ENCODE measurements around the gene ADSL. TPM values are rescaled to one million over a fixed set of nuclear protein-coding genes. Genes with fewer than 3 reads are reported as not detected.

Gene ADSL
- total and polyA plus RNA-seq, 2 of the 4 experiments (the other 2 are of a cell fraction), result 93.6 to 229 TPM

GRCh38 chr22:40329466-40329865 is 16.8 kb upstream of the ADSL start:
- H3K36me3 ChIP-seq (ENCODE audit: control insufficient read depth, insufficient read depth, low read length), result peaks cover 8% of the 10 kb centered on the region; the same call in 1 of the 2 replicates
- no peaks in the 10 kb centered on the region for H3K27me3 ChIP-seq (ENCODE audit: control insufficient read depth, insufficient read depth, low read length)
- no peak overlapping the region for H2BK20ac ChIP-seq (ENCODE audit: low read depth, low read length)
- BruUV-seq (replicated peaks), result no TSS peak
- dilution Hi-C loops (cut with HindIII; ENCODE audit: low sequenced_read_pairs, unreplicated experiment), result no loop called here
- no peak overlapping the region for H2BK15ac ChIP-seq (ENCODE audit: low read depth, low read length)
- no peak overlapping the region for H3K4me3 ChIP-seq (ENCODE audit: insufficient read depth, low read depth, low read length)
- H3K4ac ChIP-seq (ENCODE audit: low read depth, low read length), result no peak overlapping the region
- no peak overlapping the region for H2AK9ac ChIP-seq (replicated peaks; ENCODE audit: low read depth, low read length, poor library complexity)
- ChIA-PET POLR2A (ENCODE audit: unreplicated experiment) (no interaction called here), CTCF (interaction anchor here (0.6 kb wide), 1 partner anchor 55 kb away, joined by 3 read pairs; no protein-coding TSS in a partner anchor)
- no peak overlapping the region for H3K23ac ChIP-seq (ENCODE audit: low read depth, low read length)
- no peak overlapping the region for H4K91ac ChIP-seq (ENCODE audit: insufficient read depth, low read depth, low read length)
- DNase-seq (no peak), ATAC-seq (ENCODE audit: low read depth) (no peak)
- intact Hi-C loops (cut with micrococcal nuclease), result no loop called here
- no peak overlapping the region for H3K27ac ChIP-seq (ENCODE audit: insufficient read depth, low read length)
- H3K4me1 ChIP-seq (ENCODE audit: control insufficient read depth, insufficient read depth, low read length), result peaks cover 10% of the 10 kb centered on the region
- WGBS, 2 experiments (ENCODE audit: extremely low coverage in 2 of 2, insufficient read length in 1 of 2), result no CpG with 5 or more reads among the region's 9 CpGs
- H3K79me1 ChIP-seq (ENCODE audit: low read depth in 1 of 2, low read length in 2 of 2), result peaks cover 0 to 26% of the 10 kb centered on the region in 2 experiments; a peak in 2 of 4 replicates
- TF ChIP-seq FOS (IDR thresholded peaks at IDR 0.05; ENCODE audit: low read depth, low read length) (no peak), CTCF (conservative IDR thresholded peaks at IDR 0.05; ENCODE audit: low read depth, low read length) (no peak), CEBPB (IDR thresholded peaks at IDR 0.05; ENCODE audit: low read depth, low read length) (no peak), MXI1 (IDR thresholded peaks at IDR 0.05; ENCODE audit: borderline replicate concordance, low read depth, low read length) (no peak), POLR2A (IDR thresholded peaks at IDR 0.05; ENCODE audit: low read depth, low read length) (no peak), ELK1 (IDR thresholded peaks at IDR 0.05; ENCODE audit: borderline replicate concordance, low read depth, low read length) (no peak), SMC3 (IDR thresholded peaks at IDR 0.05; ENCODE audit: low read depth, low read length) (no peak), RAD21 (IDR thresholded peaks at IDR 0.05; ENCODE audit: low read length) (no peak)
- no peak overlapping the region for H3K4me2 ChIP-seq (ENCODE audit: low read depth, low read length)
- H3K18ac ChIP-seq (ENCODE audit: low read depth, low read length), result no peak overlapping the region
- H2BK120ac ChIP-seq (ENCODE audit: low read depth, low read length), result no peak overlapping the region
- no peak overlapping the region for H4K8ac ChIP-seq (ENCODE audit: low read depth in 2 of 2, low read length in 2 of 2)
- H3K9ac ChIP-seq (ENCODE audit: low read depth, low read length), result no peak overlapping the region
- no peaks in the 10 kb centered on the region for H4K20me1 ChIP-seq (ENCODE audit: insufficient read depth, low read length)
- peaks cover 12% of the 10 kb centered on the region for H3K9me1 ChIP-seq (ENCODE audit: insufficient read depth, low read length)
- in situ Hi-C loops (cut with MboI; ENCODE audit: low sequenced_read_pairs), result no loop called here
- no peak overlapping the region for H2AK5ac ChIP-seq (ENCODE audit: low read depth, low read length)
- H3K14ac ChIP-seq (replicated peaks; ENCODE audit: low read depth, low read length), result no peak overlapping the region
- H2AFZ ChIP-seq (replicated peaks; ENCODE audit: low read length, poor library complexity), result no peak overlapping the region
- H3K9me3 ChIP-seq (ENCODE audit: control insufficient read depth, insufficient read depth, low read length), result no peaks in the 10 kb centered on the region
- no peak overlapping the region for H3K56ac ChIP-seq (ENCODE audit: extremely low read depth, insufficient read depth, low read length)
- H2BK5ac ChIP-seq (ENCODE audit: low read depth, low read length, poor library complexity, severe bottlenecking), result no peak overlapping the region
- H4K5ac ChIP-seq (ENCODE audit: low read depth, low read length), result no peak overlapping the region
